ENCODE data around the gene MAD2L1BP.
A peak's percentile ranks its signal among the peaks of the same experiment; 100 is the strongest.
"Not testable (repeated sequence)": the region's sequence is repeated elsewhere in the genome, so short reads cannot be mapped to it uniquely, and the experiment has no call there.

The MAD2L1BP gene

GRCh38 chr6:43635387-43636307 lies at the start of gene MAD2L1BP:
Gene MAD2L1BP (plus strand): TSS chr6:43635840. CDS start chr6:43635876, 36 bp downstream.
- peak in 55 of 56 donors; percentile 46 to 91 (median 78) for DNase-seq

GRCh38 chr6:43588194-43588593 lies 47.4 kb upstream of the MAD2L1BP start:
- no peak for DNase-seq

GRCh38 chr6:43589564-43589963 lies 46.1 kb upstream of the MAD2L1BP start:
- not testable (repeated sequence) for DNase-seq

- no peak for DNase-seq
Observed at GRCh38 chr6:43593938-43594337, 41.7 kb upstream of the MAD2L1BP start.

- DNase-seq = no peak
Observed at GRCh38 chr6:43600595-43600994, 35.0 kb upstream of the MAD2L1BP start.

- no peak for DNase-seq
Observed at GRCh38 chr6:43604174-43604573, 31.5 kb upstream of the MAD2L1BP start.

GRCh38 chr6:43606019-43606418 lies 29.6 kb upstream of the MAD2L1BP start:
- DNase-seq = no peak

- DNase-seq = peak in 37 of 56 donors; percentile 3 to 82 (median 32)
Observed at GRCh38 chr6:43608310-43608763, 27.3 kb upstream of the MAD2L1BP start.

- no peak for DNase-seq
Observed at GRCh38 chr6:43608807-43609206, 26.8 kb upstream of the MAD2L1BP start.

- no peak for DNase-seq
Observed at GRCh38 chr6:43609402-43609801, 26.2 kb upstream of the MAD2L1BP start.

GRCh38 chr6:43610431-43610830 lies 25.2 kb upstream of the MAD2L1BP start:
- no peak for DNase-seq

GRCh38 chr6:43613721-43614395 lies 21.8 kb upstream of the MAD2L1BP start:
- peak in 7 of 56 donors; percentile 4 to 19 (median 11) for DNase-seq

- no peak for DNase-seq
Observed at GRCh38 chr6:43614396-43614730, 21.3 kb upstream of the MAD2L1BP start.

GRCh38 chr6:43616725-43617472 lies 18.7 kb upstream of the MAD2L1BP start:
- no peak for DNase-seq

- DNase-seq = peak in 1 of 56 donors; percentile 4
Observed at GRCh38 chr6:43621078-43621835, 14.4 kb upstream of the MAD2L1BP start.

GRCh38 chr6:43621836-43622180 lies 13.8 kb upstream of the MAD2L1BP start:
- DNase-seq = no peak

- no peak for DNase-seq
Observed at GRCh38 chr6:43622541-43622940, 13.1 kb upstream of the MAD2L1BP start.

GRCh38 chr6:43623880-43624785 lies 11.5 kb upstream of the MAD2L1BP start:
- DNase-seq = no peak

- DNase-seq = no peak
Observed at GRCh38 chr6:43624786-43625288, 10.8 kb upstream of the MAD2L1BP start.
